SK-MEL-5 (cell line): ENCODE data around the gene NTM. TPM values are rescaled to one million over a fixed set of nuclear protein-coding genes. Genes with fewer than 3 reads are reported as not detected.

Source experiments
- DNase-seq: peaks from one replicate; pipeline ENCODE4 v3.0.0-alpha.2; 2016; ENCODE audit warnings: low read depth, low spot score
- in situ Hi-C: cut with HindIII; loops from 2 replicates; pipeline ENCODE4 v1.10.0; 2016; ENCODE audit warnings: low sequenced_read_pairs, high pct_unique_total_duplicates, low pct_unique_long_range_greater_than_20kb
- total RNA-seq: library from RNA; depleted of rRNA; stranded (reverse); fragments of >200 nt; shearing (Covaris generic); gene quantifications from 2 replicates; pipeline ENCODE4 v1.2.3, GENCODE V29; 2014

Gene NTM
- total RNA-seq, 1 experiment from 2014 or later = 0.95 TPM

- in situ Hi-C loops = no loop called here
- no peak for DNase-seq
These were observed 890.2 kb downstream of the NTM start for GRCh38 chr11:132260636-132261035.

GRCh38 chr11:132263241-132263640, 892.8 kb downstream of the NTM start:
- in situ Hi-C loops = no loop called here
- DNase-seq = no peak

- DNase-seq = no peak
- in situ Hi-C loops = no loop called here
These were observed 893.5 kb downstream of the NTM start for GRCh38 chr11:132263875-132264274.

- no peak for DNase-seq
- in situ Hi-C loops = no loop called here
These were observed 894.2 kb downstream of the NTM start for GRCh38 chr11:132264616-132265015.

GRCh38 chr11:132278801-132279574, 908.6 kb downstream of the NTM start:
- in situ Hi-C loops = no loop called here
- peak; percentile 58 for DNase-seq

GRCh38 chr11:132284048-132284447, 913.6 kb downstream of the NTM start:
- no peak for DNase-seq
- in situ Hi-C loops = no loop called here

- no peak for DNase-seq
- in situ Hi-C loops = no loop called here
These were observed 914.2 kb downstream of the NTM start for GRCh38 chr11:132284611-132285010.

- DNase-seq = no peak
- in situ Hi-C loops = no loop called here
These were observed 915.2 kb downstream of the NTM start for GRCh38 chr11:132285631-132286030.

- in situ Hi-C loops = no loop called here
- DNase-seq = no peak
These were observed 915.7 kb downstream of the NTM start for GRCh38 chr11:132286106-132286505.

GRCh38 chr11:132288036-132288435, 917.6 kb downstream of the NTM start:
- DNase-seq = no peak
- in situ Hi-C loops = no loop called here

- in situ Hi-C loops = no loop called here
- DNase-seq = no peak
These were observed 919.3 kb downstream of the NTM start for GRCh38 chr11:132289590-132290256.

GRCh38 chr11:132293586-132293985, 923.2 kb downstream of the NTM start:
- DNase-seq = no peak
- in situ Hi-C loops = no loop called here

GRCh38 chr11:132296946-132297610, 926.7 kb downstream of the NTM start:
- in situ Hi-C loops = no loop called here
- no peak for DNase-seq

- in situ Hi-C loops = no loop called here
- DNase-seq = no peak
These were observed 927.9 kb downstream of the NTM start for GRCh38 chr11:132298357-132298756.

- peak; percentile 30 for DNase-seq
- in situ Hi-C loops = no loop called here
These were observed 929.9 kb downstream of the NTM start for GRCh38 chr11:132300283-132300682.

- DNase-seq = no peak
- in situ Hi-C loops = no loop called here
These were observed 931.0 kb downstream of the NTM start for GRCh38 chr11:132301465-132301864.

GRCh38 chr11:132301900-132302299, 931.5 kb downstream of the NTM start:
- in situ Hi-C loops = no loop called here
- no peak for DNase-seq

- in situ Hi-C loops = no loop called here
- no peak for DNase-seq
These were observed 937.0 kb downstream of the NTM start for GRCh38 chr11:132307309-132308020.
